Kidney epithelial cell (primary cell): ENCODE data around the gene HOATZ. TPM values are rescaled to one million over a fixed set of nuclear protein-coding genes. Genes with fewer than 3 reads are reported as not detected.

Source experiments
- DNase-seq: peaks from one replicate; pipeline ENCODE4 v3.0.0-alpha.2; 2010; ENCODE audit warnings: low read depth
- H3K27me3 ChIP-seq: 2 replicates; pipeline ENCODE4 v1.6.0; 2011; ENCODE audit warnings: low read length; ENCODE audit not compliant: control insufficient read depth, insufficient read depth
- H3K36me3 ChIP-seq: 2 replicates; pipeline ENCODE4 v1.5.1; 2011; ENCODE audit warnings: low read length; ENCODE audit not compliant: control insufficient read depth, insufficient read depth
- H3K4me3 ChIP-seq: 2 replicates; pipeline ENCODE4 v1.5.1; 2011; ENCODE audit warnings: low read depth, mild to moderate bottlenecking, control low read depth, low read length
- total RNA-seq: library from RNA; depleted of rRNA; stranded (reverse); fragments of >200 nt; gene quantifications from 2 replicates; pipeline ENCODE4 v1.2.3, GENCODE V29; 2015
- TF ChIP-seq, protein P1 (sequence below): IDR thresholded peaks from 2 replicates; pipeline ENCODE4 v1.5.1; 2011; ENCODE audit warnings: mild to moderate bottlenecking, moderate library complexity, low read length, control low read depth, inconsistent platforms; ENCODE audit not compliant: insufficient read depth, poor library complexity, severe bottlenecking

The HOATZ gene
- total RNA-seq, 1 donor from 2014 or later: not detected

DNA sequence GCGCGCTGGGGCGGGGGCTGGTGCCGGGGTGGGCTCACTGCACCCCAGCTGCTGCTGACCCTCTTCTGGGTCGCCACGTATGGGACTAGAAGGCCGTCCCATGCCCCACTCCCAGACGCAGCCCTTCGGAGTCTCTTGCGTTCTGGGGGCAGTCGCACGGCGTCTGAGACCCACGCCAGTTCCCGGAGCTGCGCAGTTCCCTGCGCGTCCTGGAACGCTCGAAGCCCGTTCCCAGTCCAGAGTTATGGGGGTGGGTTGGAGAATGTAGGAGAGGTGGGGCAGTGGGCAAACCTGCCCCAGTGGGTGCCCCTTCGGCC lies 26.3 kb downstream of the HOATZ start:
- no peak for DNase-seq
- TF ChIP-seq, protein P1, sequence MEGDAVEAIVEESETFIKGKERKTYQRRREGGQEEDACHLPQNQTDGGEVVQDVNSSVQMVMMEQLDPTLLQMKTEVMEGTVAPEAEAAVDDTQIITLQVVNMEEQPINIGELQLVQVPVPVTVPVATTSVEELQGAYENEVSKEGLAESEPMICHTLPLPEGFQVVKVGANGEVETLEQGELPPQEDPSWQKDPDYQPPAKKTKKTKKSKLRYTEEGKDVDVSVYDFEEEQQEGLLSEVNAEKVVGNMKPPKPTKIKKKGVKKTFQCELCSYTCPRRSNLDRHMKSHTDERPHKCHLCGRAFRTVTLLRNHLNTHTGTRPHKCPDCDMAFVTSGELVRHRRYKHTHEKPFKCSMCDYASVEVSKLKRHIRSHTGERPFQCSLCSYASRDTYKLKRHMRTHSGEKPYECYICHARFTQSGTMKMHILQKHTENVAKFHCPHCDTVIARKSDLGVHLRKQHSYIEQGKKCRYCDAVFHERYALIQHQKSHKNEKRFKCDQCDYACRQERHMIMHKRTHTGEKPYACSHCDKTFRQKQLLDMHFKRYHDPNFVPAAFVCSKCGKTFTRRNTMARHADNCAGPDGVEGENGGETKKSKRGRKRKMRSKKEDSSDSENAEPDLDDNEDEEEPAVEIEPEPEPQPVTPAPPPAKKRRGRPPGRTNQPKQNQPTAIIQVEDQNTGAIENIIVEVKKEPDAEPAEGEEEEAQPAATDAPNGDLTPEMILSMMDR: no peak
- Histone ChIP-seq H3K4me3 (peak overlapping the region; percentile 54), H3K27me3 (no peaks in the 10 kb centered on the region), H3K36me3 (no peaks in the 10 kb centered on the region)

DNA sequence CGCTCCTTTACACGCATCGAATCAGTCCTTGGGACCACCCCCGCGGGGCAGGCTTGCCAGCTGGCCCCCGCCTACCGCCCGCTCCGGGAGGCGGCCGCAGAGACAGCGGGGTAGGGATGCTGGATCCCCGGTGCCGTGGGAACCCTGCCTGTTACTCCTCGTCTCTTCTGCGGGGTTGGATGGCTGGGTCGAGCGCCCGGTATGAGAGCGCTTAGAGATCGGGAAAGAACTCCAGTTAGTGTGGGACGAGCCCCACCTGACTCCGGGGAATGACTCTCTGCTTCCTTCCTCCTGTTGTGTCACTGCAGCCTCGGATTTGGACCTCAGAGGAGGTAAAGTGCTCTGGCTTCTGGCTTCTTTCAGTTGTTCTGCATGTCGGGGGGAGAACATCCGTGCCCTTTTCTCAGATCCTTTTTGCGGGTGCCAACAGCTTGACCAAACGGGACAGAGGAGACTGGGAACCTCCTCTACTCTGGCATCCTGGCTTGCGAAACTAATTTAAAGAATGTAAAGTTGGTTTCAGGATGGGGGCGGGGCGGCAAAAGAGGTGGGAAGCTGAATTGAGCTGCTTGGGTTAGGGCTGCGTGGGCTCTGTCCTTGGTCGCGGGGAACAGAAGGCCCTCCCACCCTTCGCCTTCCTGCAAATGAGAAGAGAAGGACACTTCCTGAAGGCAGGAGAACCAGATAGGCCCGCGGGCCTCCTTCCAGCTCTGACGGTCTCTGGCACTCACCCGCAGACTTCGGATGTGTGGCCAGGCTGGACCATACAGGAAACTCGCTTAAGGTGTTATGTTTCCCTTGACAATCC lies 26.9 kb downstream of the HOATZ start:
- no peaks in the 10 kb centered on the region for H3K27me3 ChIP-seq
- TF ChIP-seq, protein P1: no peak
- H3K36me3 ChIP-seq: no peaks in the 10 kb centered on the region
- no peak for DNase-seq
- H3K4me3 ChIP-seq: peak overlapping the region; percentile 54

DNA sequence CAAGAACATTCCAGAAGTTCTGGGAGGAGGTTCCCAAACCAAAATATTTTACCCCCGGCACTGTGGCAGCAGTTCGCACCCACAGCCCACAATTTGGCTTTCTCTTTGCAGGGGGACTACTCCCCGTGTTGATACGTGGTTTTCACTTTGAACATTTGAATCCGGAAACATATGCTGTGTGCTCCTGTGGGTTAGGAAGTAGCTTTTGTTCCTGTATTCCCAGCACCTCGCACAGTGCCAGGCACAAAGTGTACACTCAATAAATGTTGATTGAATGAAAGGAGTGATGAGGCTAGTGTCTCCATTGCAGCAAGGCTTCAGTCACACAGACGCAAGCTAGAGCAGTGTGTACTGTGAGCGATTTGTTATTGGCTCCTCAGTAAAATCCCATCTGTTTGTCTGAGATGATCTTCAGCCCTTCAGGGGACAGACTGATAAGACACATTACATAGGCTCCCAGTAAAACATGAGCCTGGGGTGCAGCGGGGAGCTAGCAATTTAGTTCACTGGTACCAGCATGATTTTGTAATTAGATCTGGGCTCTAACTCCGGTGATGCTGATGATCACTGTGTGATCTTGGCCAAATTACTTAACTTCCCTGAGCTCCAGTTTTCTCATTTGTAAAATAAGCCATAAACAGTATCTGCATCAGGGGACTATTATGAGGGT lies 28.2 kb downstream of the HOATZ start:
- no peaks in the 10 kb centered on the region for H3K27me3 ChIP-seq
- no peak for DNase-seq
- H3K4me3 ChIP-seq: no peak overlapping the region
- TF ChIP-seq, protein P1: no peak
- H3K36me3 ChIP-seq: no peaks in the 10 kb centered on the region

DNA sequence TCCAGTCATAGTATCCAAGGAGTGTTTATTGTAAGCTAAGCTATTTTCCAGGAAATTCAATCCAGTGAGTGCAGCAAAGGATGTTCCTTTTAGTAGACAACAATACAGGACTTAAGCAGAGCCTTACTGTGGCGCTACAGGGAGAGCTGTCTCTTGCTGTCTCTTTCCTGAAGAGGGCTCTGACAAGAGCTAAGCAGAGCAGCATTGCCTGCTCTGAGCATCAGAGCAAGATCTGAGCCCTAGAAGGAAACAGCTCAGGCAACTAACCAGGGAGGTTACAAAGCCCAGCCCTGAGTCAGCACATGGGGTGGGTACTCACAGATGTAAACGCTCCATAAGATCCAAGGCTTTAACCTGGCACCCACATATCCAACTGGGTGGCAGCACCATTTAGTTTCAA lies 33.9 kb downstream of the HOATZ start:
- TF ChIP-seq, protein P1: no peak
- H3K27me3 ChIP-seq: no peaks in the 10 kb centered on the region
- H3K36me3 ChIP-seq: no peaks in the 10 kb centered on the region
- DNase-seq: no peak
- no peak overlapping the region for H3K4me3 ChIP-seq

DNA sequence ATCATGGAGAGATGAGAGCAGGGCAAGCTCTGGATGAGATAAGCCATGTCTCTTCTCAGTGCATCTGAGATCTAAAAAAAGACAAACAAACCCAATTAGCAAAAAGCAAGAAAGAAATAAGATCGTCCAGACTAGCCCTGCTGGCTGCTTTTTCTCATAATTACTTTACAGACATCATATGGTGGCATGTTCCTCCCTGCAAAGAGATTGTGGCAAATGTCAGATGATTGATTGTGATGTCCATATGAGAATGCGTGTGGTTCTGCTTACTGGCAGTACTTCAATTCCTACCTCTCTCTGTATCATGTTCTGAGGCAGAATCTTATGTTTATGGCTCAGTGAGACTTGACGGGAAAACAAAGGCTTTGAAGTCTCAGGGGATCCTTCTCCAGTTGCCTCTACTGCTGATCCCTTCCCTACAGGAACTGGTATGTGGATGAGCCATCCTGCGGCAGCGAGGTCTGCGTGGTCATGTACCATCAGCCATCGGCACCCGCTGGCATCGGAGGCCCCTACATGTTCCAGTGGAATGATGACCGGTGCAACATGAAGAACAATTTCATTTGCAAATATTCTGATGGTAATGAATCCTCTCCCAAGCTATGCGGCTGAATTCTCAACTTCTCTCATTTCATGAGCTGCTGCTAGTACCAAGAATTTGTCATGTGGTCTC lies 34.8 kb downstream of the HOATZ start:
- Histone ChIP-seq H3K36me3 (no peaks in the 10 kb centered on the region), H3K4me3 (no peak overlapping the region), H3K27me3 (no peaks in the 10 kb centered on the region)
- TF ChIP-seq, protein P1: no peak
- DNase-seq: no peak
